Measurements from ENCODE around the gene SP140. TPM values are rescaled to one million over a fixed set of nuclear protein-coding genes. Genes with fewer than 3 reads are reported as not detected.
"Not testable (repeated sequence)": the region's sequence is repeated elsewhere in the genome, so short reads cannot be mapped to it uniquely, and the experiment has no call there.

The SP140 gene
- total RNA-seq, 1 experiment from 2014 or later, result not detected

DNA sequence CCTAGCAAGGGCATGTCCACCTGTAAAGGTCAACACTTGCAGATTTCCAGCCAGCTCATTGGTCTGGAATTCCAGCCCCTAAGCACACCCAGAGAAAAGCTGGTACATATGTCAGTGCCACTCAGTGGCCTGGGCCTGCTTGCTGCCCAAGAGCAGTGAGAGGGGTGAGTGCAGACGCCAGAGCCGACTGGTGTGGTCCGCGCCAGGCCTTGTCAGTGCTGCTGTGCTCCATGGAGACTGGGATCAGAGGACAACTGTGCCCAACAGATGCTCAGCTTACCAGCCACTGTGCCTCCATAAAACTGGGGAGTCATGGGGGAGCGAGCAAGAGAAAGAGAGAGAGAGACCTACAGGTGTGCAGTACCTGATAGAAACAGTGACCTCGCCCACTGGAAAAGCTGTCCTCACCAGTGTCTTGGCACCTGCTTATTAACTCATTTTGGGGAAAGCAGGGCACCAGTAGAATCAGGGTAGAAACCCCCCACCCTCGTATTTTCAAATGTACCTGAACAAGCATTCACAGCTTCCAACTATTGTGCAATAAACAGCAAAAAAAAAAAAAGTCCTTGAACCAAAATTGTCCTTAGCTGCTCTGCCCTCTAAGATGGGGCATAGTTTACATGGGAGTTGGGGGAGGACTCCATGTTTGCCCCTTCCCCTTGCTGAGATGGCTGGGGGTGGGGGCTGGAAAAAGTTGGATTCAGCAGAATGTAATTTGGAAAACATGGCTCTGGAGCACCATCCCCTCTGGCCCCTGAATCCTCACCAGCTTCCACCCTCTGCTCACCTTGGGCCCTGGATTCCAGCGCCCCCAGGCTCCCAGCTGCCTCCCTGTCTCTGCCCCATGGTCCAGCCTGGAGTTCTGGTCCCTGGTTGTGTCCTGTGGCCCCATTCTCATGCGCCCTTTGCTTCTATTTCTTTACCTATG, 100.0 kb downstream of the SP140 start:
- DNase-seq (ENCODE audit: low spot score), result no peak

DNA sequence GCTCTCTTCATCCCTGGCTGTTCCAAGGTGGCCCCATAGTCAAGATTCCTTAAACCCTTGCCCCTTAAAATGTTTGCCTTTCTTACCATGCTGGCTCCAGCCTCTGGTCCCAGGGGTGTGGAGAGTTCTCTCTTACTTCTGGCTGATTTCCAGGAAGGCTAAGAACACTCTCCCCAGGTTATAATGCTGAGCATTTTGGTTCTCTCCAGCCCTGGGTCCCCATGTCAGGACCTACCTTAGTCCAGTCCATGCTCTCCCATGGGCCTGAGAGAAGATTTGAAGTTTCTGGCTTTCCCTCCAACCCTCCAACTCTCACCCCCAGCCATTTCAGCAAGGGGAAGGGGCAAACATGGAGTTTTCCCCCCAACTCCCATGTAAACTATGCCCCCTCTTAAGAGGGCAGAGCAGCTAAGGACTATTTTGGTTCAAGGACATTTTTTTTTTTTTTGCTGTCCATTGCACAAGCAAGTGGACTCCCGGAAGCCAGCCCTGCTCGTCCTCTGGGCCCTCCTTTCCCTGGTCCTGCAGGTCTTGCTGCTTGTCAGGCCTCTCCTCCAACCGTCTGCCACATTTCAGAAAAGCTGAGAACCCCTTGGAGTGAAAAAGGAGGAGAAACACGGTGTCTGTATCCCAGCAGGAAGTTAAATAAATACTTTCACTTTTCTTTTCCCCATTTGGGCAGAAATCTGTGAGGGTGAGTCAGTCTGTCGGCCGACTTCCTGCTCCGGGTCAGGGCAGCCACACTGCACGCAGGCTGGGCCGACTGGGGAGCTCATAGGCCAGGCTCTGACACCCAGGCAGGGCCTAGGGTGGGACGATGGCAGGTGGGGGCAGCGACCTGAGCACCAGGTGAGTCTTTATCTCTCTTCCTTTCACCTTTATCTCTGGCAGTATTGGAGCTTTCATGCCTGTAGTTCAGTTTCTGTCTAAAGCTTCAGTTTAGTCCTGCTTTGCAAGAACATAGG, 101.2 kb downstream of the SP140 start, which contains the start of gene SP140L:
Gene SP140L, plus strand, starts transcription at position 741 of the 965 bp plus-strand sequence. Its CDS starts 77 bp downstream, at position 818.
- DNase-seq (ENCODE audit: low spot score), result peak; percentile 81

DNA sequence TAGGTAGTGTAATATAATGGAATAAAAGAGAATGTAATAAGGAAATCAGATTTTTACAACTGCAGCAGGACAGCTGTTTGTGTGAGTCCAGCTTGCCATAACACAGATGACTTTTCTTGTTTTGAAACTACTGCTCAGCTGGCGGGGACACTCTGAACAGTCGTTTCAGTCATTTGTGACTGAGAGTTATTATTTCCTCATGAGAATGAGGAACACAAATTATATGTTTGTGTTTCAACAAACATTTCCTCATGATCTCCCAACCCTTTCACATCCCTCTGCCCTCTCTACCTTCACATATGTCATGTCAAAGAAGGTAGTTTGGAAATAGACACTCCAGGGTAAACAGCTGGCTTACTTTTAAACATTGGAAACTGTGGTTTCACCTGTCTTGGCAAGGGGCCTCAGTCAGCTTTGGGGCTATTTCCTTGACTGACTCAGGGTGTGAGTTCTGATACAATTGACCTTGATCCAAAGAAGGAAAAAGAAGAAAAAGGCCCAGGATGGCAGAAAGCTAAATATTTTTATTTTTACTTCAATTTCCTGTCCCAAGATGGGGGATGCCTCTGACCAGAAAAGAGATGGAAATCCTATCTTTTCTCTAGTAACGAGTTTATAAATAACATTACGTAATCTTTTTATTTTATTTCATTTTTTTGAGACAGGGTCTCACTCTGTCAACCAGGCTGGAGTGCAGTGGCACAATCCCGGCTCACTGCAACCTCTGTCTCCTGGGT, 102.0 kb downstream of the SP140 start:
- no peak for DNase-seq (ENCODE audit: low spot score)

DNA sequence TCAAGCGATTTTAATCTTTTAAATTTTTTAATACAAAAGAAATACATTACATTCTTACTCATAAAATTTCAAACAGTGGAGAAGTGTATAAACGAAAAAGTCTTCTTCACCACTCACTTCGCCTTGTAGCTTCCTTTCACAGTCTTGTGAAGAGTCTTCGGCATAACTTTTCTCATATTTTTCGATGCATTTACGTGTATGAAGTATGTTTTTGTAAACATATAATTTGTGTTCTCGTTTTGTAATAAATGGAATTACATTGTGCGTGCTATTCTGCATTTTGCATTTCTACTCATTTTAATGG, 102.6 kb downstream of the SP140 start:
- no peak for DNase-seq (ENCODE audit: low spot score)

DNA sequence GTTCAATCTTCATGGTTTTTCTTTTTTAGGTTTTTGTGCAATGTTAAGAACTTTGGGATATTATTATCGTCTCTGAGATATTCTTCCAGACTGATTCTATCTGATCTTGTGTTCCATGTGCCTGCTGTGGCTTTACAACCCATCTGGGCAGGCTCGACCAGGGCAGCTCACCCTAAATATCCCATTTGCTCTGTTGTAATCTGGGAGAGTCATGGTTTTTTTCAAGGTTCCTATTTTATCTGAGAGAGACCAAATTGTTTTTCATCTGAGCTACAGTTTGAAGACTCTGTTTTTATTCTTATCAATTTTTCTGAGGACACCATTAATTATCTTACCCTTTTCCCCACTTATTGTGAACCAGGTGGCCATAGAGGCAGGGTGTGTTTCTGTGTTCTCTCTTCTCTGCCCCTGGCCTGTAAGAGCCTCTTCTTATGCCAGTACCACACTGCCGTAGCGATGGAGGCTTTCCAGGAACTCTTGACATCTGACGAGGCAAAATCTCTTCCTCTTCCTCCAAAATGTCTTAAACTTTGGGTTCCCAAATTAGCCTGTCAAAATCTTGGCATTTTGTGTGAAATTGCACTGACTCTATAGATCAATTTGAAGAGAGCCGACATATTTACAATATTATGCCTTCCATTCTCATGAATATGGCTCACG, 104.5 kb downstream of the SP140 start:
- DNase-seq (ENCODE audit: low spot score), result no peak

DNA sequence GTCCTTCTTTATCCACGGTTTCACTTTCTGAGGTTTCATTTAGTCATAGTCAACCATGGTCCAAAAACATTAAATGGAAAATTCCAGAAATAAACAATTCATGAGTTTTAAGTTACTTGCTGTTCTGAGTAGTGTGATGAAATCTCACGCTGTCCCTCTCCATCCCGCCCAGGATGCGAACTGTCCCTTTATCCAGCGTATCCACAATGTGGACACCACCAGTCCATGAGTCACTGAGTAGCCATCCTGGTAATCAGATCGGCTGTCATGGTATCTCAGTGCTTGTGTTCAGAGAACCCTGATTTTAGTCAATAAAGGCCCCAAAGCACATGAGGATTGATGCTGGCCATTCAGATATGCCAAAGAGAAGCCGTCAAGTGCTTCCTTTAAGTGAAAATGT, 105.2 kb downstream of the SP140 start:
- no peak for DNase-seq (ENCODE audit: low spot score)

DNA sequence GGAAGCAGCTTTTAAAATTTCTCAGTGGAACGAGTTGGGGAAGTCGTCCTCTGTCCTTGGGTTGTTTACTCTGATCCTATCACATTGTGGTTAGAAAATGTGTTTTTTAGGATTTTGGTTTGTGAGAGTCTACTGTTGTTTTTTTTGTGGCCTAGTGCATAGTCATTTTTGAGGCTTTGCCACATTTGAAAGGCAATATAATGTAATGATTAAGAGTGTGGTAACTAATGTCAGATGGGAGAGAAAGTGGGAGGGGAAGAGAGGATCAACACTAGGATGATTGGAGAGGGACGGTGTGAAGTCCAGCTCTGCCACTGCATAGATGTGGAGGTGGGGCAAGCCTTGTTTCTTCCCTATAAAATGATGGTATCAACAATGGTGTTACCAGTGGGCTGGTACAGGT, 109.9 kb downstream of the SP140 start:
- peak; percentile 74 for DNase-seq (ENCODE audit: low spot score)

DNA sequence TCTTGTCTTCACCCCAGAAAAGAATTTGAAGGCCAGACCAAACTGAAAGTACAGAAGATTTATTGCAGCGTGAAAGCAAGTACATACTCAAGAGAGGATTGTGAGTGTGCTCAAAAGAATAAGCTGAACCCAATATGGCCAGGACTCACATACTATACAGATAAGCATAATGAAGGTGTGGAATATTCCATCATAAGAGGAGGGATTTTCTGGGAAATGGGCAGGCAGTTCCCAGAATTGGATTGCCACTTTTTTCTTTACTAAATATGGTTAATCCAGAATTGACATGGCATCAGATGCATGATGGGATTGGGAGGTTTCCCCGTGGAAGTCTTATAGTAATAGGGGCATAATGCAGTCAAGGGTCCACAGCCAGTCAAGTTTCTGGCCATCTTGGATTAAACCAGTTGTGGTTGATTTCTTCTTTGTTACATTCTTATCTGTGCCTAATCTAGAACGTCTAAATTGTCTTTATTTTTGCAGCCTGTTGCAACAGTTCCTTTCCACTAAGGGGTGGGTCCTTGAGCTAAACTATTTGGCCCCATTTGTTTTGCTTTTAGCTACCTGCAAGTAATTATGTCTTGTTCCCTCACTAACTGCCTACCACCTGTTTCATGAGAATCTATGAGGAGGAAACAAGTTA, 110.4 kb downstream of the SP140 start:
- no peak for DNase-seq (ENCODE audit: low spot score)

DNA sequence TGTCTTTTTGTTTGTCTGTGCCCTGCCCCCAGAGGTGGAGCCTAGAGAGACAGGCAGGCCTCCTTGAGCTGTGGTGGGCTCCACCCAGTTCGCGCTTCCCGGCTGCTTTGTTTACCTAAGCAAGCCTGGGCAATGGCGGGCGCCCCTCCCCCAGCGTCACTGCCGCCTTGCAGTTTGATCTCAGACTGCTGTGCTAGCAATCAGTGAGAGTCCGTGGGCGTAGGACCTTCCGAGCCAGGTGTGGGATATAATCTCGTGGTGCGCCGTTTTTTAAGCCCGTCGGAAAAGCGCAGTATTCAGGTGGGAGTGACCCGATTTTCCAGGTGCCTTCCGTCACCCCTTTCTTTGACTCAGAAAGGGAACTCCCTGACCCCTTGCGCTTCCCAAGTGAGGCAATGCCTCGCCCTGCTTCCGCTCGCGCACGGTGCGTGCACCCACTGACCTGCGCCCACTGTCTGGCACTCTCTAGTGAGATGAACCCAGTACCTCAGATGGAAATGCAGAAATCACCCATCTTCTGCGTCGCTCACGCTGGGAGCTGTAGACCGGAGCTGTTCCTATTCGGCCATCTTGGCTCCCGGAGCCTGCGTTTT, 116.5 kb downstream of the SP140 start:
- not testable (repeated sequence) for DNase-seq (ENCODE audit: low spot score)

DNA sequence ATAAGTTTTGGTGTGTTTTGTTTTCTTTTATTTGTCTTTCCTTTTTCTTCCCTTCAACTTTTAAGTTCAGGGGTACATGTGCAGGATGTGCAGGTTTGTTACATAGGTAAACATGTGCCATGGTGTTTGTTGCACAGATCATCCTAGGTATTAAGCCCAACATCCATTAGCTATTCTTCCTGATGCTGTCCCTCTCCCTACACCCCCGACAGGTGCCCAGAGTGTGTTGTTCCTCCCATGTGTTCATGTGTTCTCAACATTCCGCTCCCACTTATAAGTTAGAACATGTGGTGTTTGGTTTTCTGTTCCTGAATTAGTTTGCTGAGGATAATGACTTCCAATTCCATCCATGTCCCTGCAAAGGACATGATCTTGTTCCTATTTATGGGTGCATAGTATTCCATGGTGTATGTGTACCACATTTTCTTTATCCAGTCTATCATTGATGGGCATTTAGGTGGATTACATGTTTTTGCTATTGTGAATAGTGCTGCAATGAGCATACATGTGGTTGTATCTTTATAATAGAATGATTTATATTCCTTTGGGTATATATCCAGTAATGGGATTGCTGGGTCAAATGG, 117.6 kb downstream of the SP140 start:
- not testable (repeated sequence) for DNase-seq (ENCODE audit: low spot score)

DNA sequence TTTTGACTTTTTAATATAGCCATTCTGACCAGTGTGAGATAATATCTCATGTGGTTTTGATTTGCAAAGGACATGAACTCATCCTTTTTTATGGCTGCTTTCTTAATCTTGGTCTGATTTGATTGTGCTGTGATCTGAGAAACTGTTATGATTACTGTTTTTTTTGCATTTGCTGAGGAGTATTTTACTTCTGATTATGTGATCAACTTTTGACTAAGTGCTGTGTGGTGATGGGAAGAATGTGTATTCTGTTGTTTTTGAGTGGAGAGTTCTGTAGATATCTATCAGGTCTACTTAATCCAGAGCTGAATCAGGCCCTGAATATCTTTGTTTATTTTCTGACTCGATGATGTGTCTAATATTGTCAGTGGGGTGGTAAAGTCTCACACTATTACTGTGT, 118.2 kb downstream of the SP140 start:
- no peak for DNase-seq (ENCODE audit: low spot score)

DNA sequence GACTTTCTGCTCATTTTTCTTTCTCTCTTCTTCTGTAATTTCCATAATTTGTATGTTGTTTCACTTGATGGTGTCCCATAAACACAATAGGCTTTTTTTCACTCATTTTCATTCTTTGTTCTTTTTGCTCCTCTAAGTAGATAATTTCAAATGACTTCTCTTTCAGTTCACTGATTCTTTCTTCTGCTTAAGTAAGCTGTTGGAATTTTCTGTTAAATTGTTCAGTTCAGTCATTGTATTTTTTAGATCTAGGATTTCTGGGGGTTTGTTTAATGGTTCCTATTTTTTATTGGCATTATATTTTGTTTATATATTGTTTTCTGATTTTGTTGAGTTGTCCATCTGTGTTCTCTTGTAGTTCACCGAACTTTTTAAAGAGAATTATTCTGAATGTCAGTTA, 120.9 kb downstream of the SP140 start:
- DNase-seq (ENCODE audit: low spot score), result no peak

DNA sequence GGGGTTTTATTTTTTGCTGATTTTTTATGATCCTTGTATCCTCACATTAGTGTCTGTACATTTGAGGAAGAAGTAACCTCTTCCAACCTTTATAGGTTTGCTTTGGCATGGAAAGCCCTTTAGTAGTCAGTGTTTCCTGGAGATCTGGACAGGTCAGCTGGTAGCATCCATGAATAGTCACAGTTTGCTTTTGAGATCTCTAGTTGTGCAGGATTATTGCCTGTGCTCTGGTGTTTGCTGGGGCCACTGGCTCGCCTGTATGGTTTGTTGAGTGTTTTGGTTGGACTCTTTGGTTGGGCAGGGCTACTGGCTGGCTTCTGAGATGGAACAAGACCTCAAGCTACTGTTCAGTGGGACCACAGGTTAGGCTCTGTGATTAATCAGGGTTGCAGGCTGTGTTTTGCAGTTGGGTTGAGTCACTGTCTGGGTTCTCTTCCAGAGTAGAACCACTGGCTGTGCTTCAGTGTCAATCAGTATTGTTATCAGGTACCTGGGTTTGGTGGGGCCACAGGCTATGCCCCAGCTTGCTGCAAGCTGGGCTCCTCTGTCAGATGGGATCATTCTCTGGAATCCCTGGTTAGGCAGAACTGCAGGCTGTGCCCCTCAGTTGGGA, 121.5 kb downstream of the SP140 start:
- DNase-seq (ENCODE audit: low spot score), result no peak

DNA sequence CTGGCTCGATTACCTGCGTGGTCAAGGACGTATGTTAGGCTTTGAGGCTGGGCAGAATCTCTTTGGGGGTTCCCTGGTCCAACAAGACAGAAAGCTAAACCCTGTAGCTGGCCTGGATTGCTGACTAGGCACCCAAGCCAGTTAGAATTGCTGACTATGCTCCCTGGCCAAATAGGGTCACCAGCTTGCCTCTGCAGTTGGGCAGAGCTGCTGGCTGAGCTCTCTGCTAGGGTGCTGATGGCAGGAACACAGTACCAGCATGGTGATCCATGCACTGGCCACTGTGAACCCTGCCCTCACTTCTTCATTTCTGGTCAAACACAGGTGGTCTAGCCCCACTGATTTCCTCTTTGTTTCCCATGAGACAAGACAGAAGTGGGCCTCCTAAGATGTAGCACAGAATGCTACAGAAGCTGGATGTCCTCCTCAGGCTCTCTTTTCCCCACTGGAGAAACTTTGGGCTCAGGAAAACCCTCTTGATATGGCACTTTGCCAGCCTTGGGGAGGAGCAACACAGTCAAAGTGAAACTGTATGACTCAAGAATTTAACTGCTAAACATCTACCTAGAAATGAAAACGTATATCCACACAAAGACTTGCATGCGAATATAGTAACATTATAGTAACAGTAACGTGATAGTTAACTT, 122.2 kb downstream of the SP140 start:
- peak; percentile 54 for DNase-seq (ENCODE audit: low spot score)

DNA sequence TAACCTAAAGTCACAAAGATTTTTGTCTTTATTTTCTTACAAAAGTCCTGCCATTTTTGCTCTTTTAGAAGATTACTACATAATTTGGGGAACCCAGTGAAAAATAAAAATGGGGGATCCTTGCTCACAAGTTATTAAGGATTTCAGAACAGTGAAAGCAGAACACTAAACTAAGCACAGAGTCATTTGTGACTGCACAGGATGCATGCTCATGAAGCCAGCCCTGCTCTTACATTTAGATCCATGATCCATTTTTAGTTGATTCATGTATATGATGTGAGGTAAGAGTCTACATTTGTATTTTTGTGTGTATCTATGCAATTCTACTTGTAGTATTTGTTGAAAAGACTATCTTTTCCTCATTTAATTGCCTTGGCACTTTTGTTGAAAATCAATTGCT, 123.3 kb downstream of the SP140 start:
- DNase-seq (ENCODE audit: low spot score), result no peak

DNA sequence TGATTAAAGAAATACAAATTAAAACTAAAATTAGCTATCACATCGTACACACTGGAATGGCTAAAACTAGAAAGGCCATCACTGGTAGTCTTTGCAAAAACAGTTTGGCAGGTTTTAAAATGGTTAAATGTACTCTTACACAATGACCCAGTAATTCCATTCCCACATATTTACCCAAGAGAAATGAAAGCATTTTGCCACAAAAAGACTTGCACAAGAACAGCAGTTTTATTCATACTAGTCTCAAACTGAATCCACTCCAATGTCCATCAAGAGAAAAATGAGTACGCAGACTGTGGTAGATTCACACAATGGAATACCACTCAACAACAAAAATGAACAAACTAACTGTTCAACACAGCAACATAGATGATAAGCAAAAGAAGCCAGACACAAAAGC, 130.5 kb downstream of the SP140 start:
- DNase-seq (ENCODE audit: low spot score), result no peak

DNA sequence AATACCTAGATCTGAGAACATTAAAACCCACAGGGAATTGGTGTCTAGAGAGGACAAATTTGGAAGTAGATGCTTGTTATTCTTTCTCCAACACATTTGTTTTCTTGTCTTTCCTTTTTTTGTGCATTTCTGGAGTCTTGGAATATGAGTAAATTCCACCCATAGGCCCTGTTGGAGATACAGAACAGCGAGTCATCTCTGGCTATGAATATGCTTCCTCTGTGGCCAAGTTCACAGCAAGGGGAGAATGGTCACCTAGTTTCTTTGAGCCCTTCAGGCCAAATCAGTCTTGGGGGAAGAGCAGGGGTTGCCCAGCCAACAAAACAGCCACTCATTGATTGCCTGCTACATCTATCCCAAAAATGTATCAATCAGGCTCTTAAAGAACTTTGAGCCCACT, 132.8 kb downstream of the SP140 start:
- no peak for DNase-seq (ENCODE audit: low spot score)

DNA sequence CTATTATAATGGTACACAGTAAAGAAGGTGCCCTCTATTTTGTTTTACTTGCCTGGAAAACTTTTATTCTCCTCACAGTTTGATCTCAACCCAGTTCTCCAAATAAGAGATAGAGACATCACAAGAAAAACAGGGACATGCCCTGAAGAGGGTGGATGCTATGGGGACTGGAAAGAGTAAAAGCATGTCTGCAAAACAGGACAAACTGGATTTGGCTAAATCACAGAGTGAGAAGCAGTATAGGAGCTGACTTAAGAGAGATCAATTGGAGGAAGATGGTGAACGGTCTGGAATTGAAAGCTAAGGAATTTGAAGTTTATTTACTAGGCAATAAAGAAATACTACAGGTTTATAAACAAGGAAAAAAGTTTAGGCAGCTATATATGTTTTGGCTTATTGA, 134.5 kb downstream of the SP140 start:
- peak; percentile 41 for DNase-seq (ENCODE audit: low spot score)
